HepG2 (cell line): ENCODE results near the gene RBM44. TPM values are rescaled to one million over a fixed set of nuclear protein-coding genes. Genes with fewer than 3 reads are reported as not detected.

ENCODE experiments used
- ATAC-seq: fragments of 200-7000 bp; cut with Tn5 transposase; 3 replicates; pipeline ENCODE4 v1.9.1; 2020; ENCODE audit warnings: mild to moderate bottlenecking, moderate library complexity
- BruUV-seq: library from RNA; stranded (reverse); fragments of 400-500 nt; replicated peaks from 2 replicates; lab custom pipeline; 2021; lab: Mats Ljungman, UMichigan
- CTCF ChIA-PET: fragments of 300-600 bp; formaldehyde crosslinking; extraction: SDS; loops from one replicate; lab custom pipeline; 2021; ENCODE audit warnings: low total read pairs, inconsistent platforms, low intra/inter-chr PET ratio; lab: Yijun Ruan, JAX
- POLR2A ChIA-PET: fragments of 350-600 bp; sonication (Branson Sonifier 250); formaldehyde crosslinking; loops from one replicate; lab custom pipeline; 2020; ENCODE audit warnings: antibody characterized with exemption, inconsistent platforms; lab: Yijun Ruan, JAX
- DNase-seq: peaks from one replicate; pipeline ENCODE4 v3.0.0-alpha.2; 2015; ENCODE audit warnings: low spot score
- FAIRE-seq: peaks from 3 replicates; lab custom pipeline; 2011; peaks lifted over from hg19 to GRCh38; lab: Jason Lieb, UNC
- H2AFZ ChIP-seq: one replicate; pipeline ENCODE4 v1.6.1; 2011; ENCODE audit warnings: low read length, inconsistent platforms
- H3K27ac ChIP-seq: fragments of 300-600 bp; 3 replicates; pipeline ENCODE4 v1.8.0; 2011; ENCODE audit warnings: mixed run types, mild to moderate bottlenecking, mixed read lengths, low read length, inconsistent platforms; ENCODE audit not compliant: insufficient read depth; ENCODE audit errors: extremely low read length
- H3K27me3 ChIP-seq, 2 experiments: fragments of 200-600 bp in 1 of 2; 2 replicates in 1 of 2; 3 replicates in 1 of 2; pipeline versions ENCODE4 v1.6.0 to v1.8.0; 2011; ENCODE audit warnings: low read length in 2 of 2, mild to moderate bottlenecking in 2 of 2, moderate library complexity in 2 of 2, inconsistent platforms in 1 of 2; ENCODE audit not compliant: insufficient read depth in 2 of 2, control insufficient read depth in 1 of 2
- H3K36me3 ChIP-seq, 2 experiments: fragments of 200-600 bp in 1 of 2; replicated peaks in 1 of 2; 2 replicates in 1 of 2; 3 replicates in 1 of 2; pipeline versions ENCODE4 v1.5.1 to v1.8.0; 2011; ENCODE audit warnings: low read length in 2 of 2, inconsistent platforms in 1 of 2; ENCODE audit not compliant: insufficient read depth in 2 of 2, control insufficient read depth in 1 of 2
- H3K4me1 ChIP-seq: 2 replicates; pipeline ENCODE4 v1.5.1; 2012; ENCODE audit warnings: low read length, inconsistent platforms; ENCODE audit not compliant: insufficient read depth
- H3K4me2 ChIP-seq: 2 replicates; pipeline ENCODE4 v1.6.0; 2011; ENCODE audit warnings: low read depth, low read length, inconsistent platforms
- H3K4me3 ChIP-seq, 3 experiments: fragments of 200-600 bp in 1 of 3; sonication (generic), shearing (Covaris generic) in 1 of 3; replicated peaks in 1 of 3; 2 replicates each; pipeline ENCODE4 v1.5.1; 2011 to 2016; ENCODE audit warnings: low read length in 3 of 3, inconsistent platforms in 2 of 3, low read depth in 2 of 3, mild to moderate bottlenecking in 2 of 3, control low read depth in 1 of 3, mixed read lengths in 1 of 3; ENCODE audit not compliant: insufficient read depth in 1 of 3
- H3K79me2 ChIP-seq: one replicate; pipeline ENCODE4 v1.6.1; 2011; ENCODE audit warnings: low read length, inconsistent platforms; ENCODE audit not compliant: insufficient read depth
- H3K9ac ChIP-seq: 2 replicates; pipeline ENCODE4 v1.6.0; 2011; ENCODE audit warnings: mild to moderate bottlenecking, low read depth, low read length, inconsistent platforms; ENCODE audit not compliant: insufficient read depth
- H3K9me3 ChIP-seq: 2 replicates; pipeline ENCODE4 v1.5.1; 2012; ENCODE audit warnings: mild to moderate bottlenecking, low read length
- H4K20me1 ChIP-seq: 2 replicates; pipeline ENCODE4 v1.6.0; 2011; ENCODE audit warnings: inconsistent platforms, mild to moderate bottlenecking, low read length, moderate library complexity; ENCODE audit not compliant: insufficient read depth
- ARHGAP35 ChIP-seq: sonication (generic); formaldehyde crosslinking; IDR thresholded peaks from 2 replicates; pipeline ENCODE4 v1.9.0; 2022; ENCODE audit warnings: mild to moderate bottlenecking, inconsistent platforms, moderate library complexity, missing genetic modification reagents, borderline replicate concordance
- CBX5 ChIP-seq: sonication (generic); formaldehyde crosslinking; IDR thresholded peaks from 2 replicates; pipeline ENCODE4 v1.4.0; 2020; ENCODE audit warnings: missing genetic modification reagents, borderline replicate concordance
- DNMT3B ChIP-seq: conservative IDR thresholded peaks from 2 replicates; pipeline ENCODE4 v1.6.1; 2016; ENCODE audit warnings: missing biosample characterization, control low read depth
- EP300 ChIP-seq, 3 experiments: sonication (generic) in 1 of 3; formaldehyde crosslinking in 1 of 3; IDR thresholded peaks; 2 replicates each; pipeline versions ENCODE4 v1.5.1 to v1.6.1; 2011 to 2020; ENCODE audit warnings: low read depth in 2 of 3, low read length in 2 of 3, borderline replicate concordance in 1 of 3, improper control_type of control experiment in 1 of 3, mild to moderate bottlenecking in 1 of 3, missing genetic modification reagents in 1 of 3, moderate library complexity in 1 of 3
- HNRNPH1 ChIP-seq: fragments of 200-400 bp; formaldehyde crosslinking; optimal IDR thresholded peaks from 2 replicates; pipeline ENCODE3; 2017; ENCODE audit warnings: mild to moderate bottlenecking, low read depth, low read length
- KDM5A ChIP-seq: fragments of 200-600 bp; sonication (generic); IDR thresholded peaks from 2 replicates; pipeline ENCODE4 v1.7.0; 2018; ENCODE audit warnings: antibody characterized with exemption, mild to moderate bottlenecking, low read length, borderline replicate concordance
- POLR2A ChIP-seq, 2 experiments: IDR thresholded peaks; 2 replicates each; pipeline ENCODE4 v1.6.1; 2011; ENCODE audit warnings: low read depth in 2 of 2, low read length in 2 of 2, mild to moderate bottlenecking in 1 of 2, moderate library complexity in 1 of 2; ENCODE audit not compliant: insufficient read depth in 1 of 2
- RBAK ChIP-seq: sonication (generic); formaldehyde crosslinking; IDR thresholded peaks from 2 replicates; pipeline ENCODE4 v1.5.1; 2020; ENCODE audit warnings: mild to moderate bottlenecking, missing genetic modification reagents
- SAFB2 ChIP-seq: sonication (generic); formaldehyde crosslinking; IDR thresholded peaks from 2 replicates; pipeline ENCODE4 v1.5.1; 2020; ENCODE audit warnings: missing genetic modification reagents, low read depth, mild to moderate bottlenecking, borderline replicate concordance
- SALL2 ChIP-seq: sonication (generic); formaldehyde crosslinking; IDR thresholded peaks from 2 replicates; pipeline ENCODE4 v1.8.1; 2023; ENCODE audit warnings: mild to moderate bottlenecking, missing genetic modification reagents, inconsistent platforms
- SIN3B ChIP-seq: fragments of 150-350 bp; IDR thresholded peaks from 2 replicates; pipeline ENCODE4 v1.6.1; 2014; ENCODE audit warnings: low read length
- SMYD3 ChIP-seq: sonication (generic); formaldehyde crosslinking; IDR thresholded peaks from 2 replicates; pipeline ENCODE4 v1.8.1; 2023; ENCODE audit warnings: mild to moderate bottlenecking, missing genetic modification reagents
- TCF7 ChIP-seq: sonication (generic); IDR thresholded peaks from 2 replicates; pipeline ENCODE4 v1.6.1; 2016; ENCODE audit warnings: antibody characterized with exemption, low read depth
- ZNF17 ChIP-seq: sonication (generic); formaldehyde crosslinking; IDR thresholded peaks from 2 replicates; pipeline ENCODE4 v1.5.0; 2020; ENCODE audit warnings: mild to moderate bottlenecking, missing genetic modification reagents
- ZNF234 ChIP-seq: sonication (generic); formaldehyde crosslinking; conservative IDR thresholded peaks from 2 replicates; pipeline ENCODE4 v1.5.1; 2020; ENCODE audit warnings: mild to moderate bottlenecking, missing genetic modification reagents
- ZNF33A ChIP-seq: sonication (generic); formaldehyde crosslinking; IDR thresholded peaks from 2 replicates; pipeline ENCODE4 v1.5.1; 2020; ENCODE audit warnings: missing genetic modification reagents, mild to moderate bottlenecking, moderate library complexity, borderline replicate concordance
- WGBS: methylation state at CpG from one replicate; pipeline ENCODE4 v1.1.6; 2017; ENCODE audit warnings: low lambda C conversion rate; 5-methylcytosine and 5-hydroxymethylcytosine counted together
- in situ Hi-C: cut with HindIII; loops from 2 replicates; pipeline ENCODE4 v1.10.0; 2017; ENCODE audit warnings: low pct_unique_long_range_greater_than_20kb; ENCODE audit not compliant: extremely low pct_ligation_motif_present
- intact Hi-C: fragments of 100-400 bp; cut with micrococcal nuclease; formaldehyde crosslinking; loops from one replicate; pipeline ENCODE4 v1.10.0; 2022; ENCODE audit not compliant: unreplicated experiment
- polyA plus RNA-seq, 8 experiments: library from polyadenylated mRNA; depleted of rRNA in 3 of 8; stranded (reverse) in 7 of 8; unstranded in 1 of 8; fragments of >200 nt; fragmentation: Illumina TruSeq in 4 of 8; extraction: Trizol in 4 of 8; gene quantifications; 2 replicates each; pipeline versions ENCODE4 v1.2.1 to v1.2.3, GENCODE V29; 2011 to 2016; ENCODE audit warnings: low read depth in 4 of 8, missing spikeins in 1 of 8, mixed read lengths in 1 of 8; ENCODE audit not compliant: insufficient read depth in 1 of 8
- total RNA-seq, 5 experiments: library from RNA; depleted of rRNA; stranded (reverse); fragments of >200 nt; fragmentation: Illumina TruSeq; extraction: Trizol; gene quantifications; 2 replicates each; pipeline ENCODE4 v1.2.3, GENCODE V29; 2016; ENCODE audit warnings: low read depth in 1 of 5

Gene RBM44
- total and polyA plus RNA-seq, 2 of the 13 experiments (the other 11 are each of a cell fraction or from before 2014, with no cell fraction given): 0.13 to 0.50 TPM

DNA sequence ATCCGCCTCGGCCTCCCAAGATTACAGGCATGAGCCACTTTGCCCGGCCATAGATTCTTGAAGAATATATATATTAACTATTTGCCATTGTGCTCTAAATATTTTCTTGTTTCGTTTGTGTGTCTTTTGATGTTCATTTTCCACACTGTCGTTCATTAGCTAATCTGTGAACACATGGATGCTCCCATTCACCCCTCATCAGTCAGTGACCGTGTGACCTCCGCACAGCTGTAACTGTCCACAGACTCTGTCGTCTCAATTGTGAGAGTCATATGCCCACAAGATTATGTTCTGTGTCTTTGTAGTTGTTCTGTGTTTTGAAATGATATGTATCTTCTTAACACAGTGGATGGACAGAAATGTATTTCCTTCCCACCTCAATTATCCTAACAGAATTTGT is 90.4 kb downstream of the RBM44 start:
- no peaks in the 10 kb centered on the region for H3K79me2 ChIP-seq
- CTCF ChIA-PET: no interaction called here
- no peak overlapping the region for H3K9ac ChIP-seq
- no peaks in the 10 kb centered on the region for H3K36me3 ChIP-seq
- no TSS peak for BruUV-seq
- peaks cover 12 to 34% of the 10 kb centered on the region in 2 experiments for H3K27me3 ChIP-seq
- no peak for DNase-seq
- POLR2A ChIA-PET: no interaction called here
- 61% methylated on average over 8 of the region's 8 CpGs for WGBS
- peak; percentile 8 for FAIRE-seq
- no peaks in the 10 kb centered on the region for H3K9me3 ChIP-seq
- no peak for ATAC-seq
- H2AFZ ChIP-seq: no peak overlapping the region
- no peak overlapping the region for H3K4me3 ChIP-seq
- no peak overlapping the region for H3K27ac ChIP-seq
- intact Hi-C loops (no loop called here), in situ Hi-C loops (no loop called here)
- TF ChIP-seq CBX5 (no peak), KDM5A (no peak), SMYD3 (CRISPR knock-in tag) (no peak), ZNF33A (no peak), SAFB2 (CRISPR knock-in tag) (no peak), RBAK (CRISPR knock-in tag) (no peak), POLR2A (IDR thresholded peaks at IDR 0.05; ENCODE audit: insufficient read depth in 1 of 2, low read depth in 2 of 2, low read length in 2 of 2) (no peak), TCF7 (no peak), DNMT3B (CRISPR knock-in tag) (no peak), SIN3B (no peak), ZNF17 (CRISPR knock-in tag) (no peak), SALL2 (CRISPR knock-in tag) (no peak), ZNF234 (CRISPR knock-in tag) (no peak), ARHGAP35 (CRISPR knock-in tag) (no peak), HNRNPH1 (no peak), EP300 (IDR thresholded peaks at IDR 0.05; ENCODE audit: low read depth in 2 of 2, low read length in 2 of 2) (no peak), EP300 (CRISPR knock-in tag; IDR thresholded peaks at IDR 0.05; ENCODE audit: borderline replicate concordance) (no peak)
- H3K4me1 ChIP-seq: peaks cover 24% of the 10 kb centered on the region; the same call in 1 of the 2 replicates
- H4K20me1 ChIP-seq: no peaks in the 10 kb centered on the region
- no peak overlapping the region for H3K4me2 ChIP-seq
